ENCODE measurements around the gene SNX13.

GRCh38 chr7:17806631-17807030, 133.7 kb downstream of the SNX13 start:
- TF ChIP-seq CTCF (IDR thresholded peaks at IDR 0.05) (no peak), POLR2A (IDR thresholded peaks at IDR 0.05) (no peak)
